HTERT RPE-1 (cell line): ENCODE results near the gene FAT1.
"Not testable (repeated sequence)": the region's sequence is repeated elsewhere in the genome, so short reads cannot be mapped to it uniquely, and the experiment has no call there.

Experiments used
- in situ Hi-C: fragments of 300-500 bp; cut with MboI; formaldehyde crosslinking; loops from 4 replicates; pipeline ENCODE4 v1.14.3; 2020; ENCODE audit warnings: low sequenced_read_pairs

The FAT1 gene

GRCh38 chr4:186699298-186699697 lies 24.4 kb downstream of the FAT1 start:
- in situ Hi-C loops = no loop called here

GRCh38 chr4:186698525-186698924 lies 25.1 kb downstream of the FAT1 start:
- in situ Hi-C loops = no loop called here

- in situ Hi-C loops = no loop called here
Measured at GRCh38 chr4:186698028-186698427, 25.6 kb downstream of the FAT1 start.

GRCh38 chr4:186695392-186695791 lies 28.3 kb downstream of the FAT1 start:
- in situ Hi-C loops = no loop called here

- in situ Hi-C loops = no loop called here
Measured at GRCh38 chr4:186693894-186694293, 29.8 kb downstream of the FAT1 start.

- in situ Hi-C loops = no loop called here
Measured at GRCh38 chr4:186693159-186693815, 30.4 kb downstream of the FAT1 start.

- in situ Hi-C loops = no loop called here
Measured at GRCh38 chr4:186691396-186691795, 32.3 kb downstream of the FAT1 start.

GRCh38 chr4:186689476-186689875 lies 34.2 kb downstream of the FAT1 start:
- in situ Hi-C loops = no loop called here

- in situ Hi-C loops = no loop called here
Measured at GRCh38 chr4:186688150-186688943, 35.3 kb downstream of the FAT1 start.

- in situ Hi-C loops = no loop called here
Measured at GRCh38 chr4:186687265-186687664, 36.4 kb downstream of the FAT1 start.

- in situ Hi-C loops = no loop called here
Measured at GRCh38 chr4:186685767-186686183, 37.9 kb downstream of the FAT1 start.

GRCh38 chr4:186684889-186685309 lies 38.8 kb downstream of the FAT1 start:
- in situ Hi-C loops = no loop called here

GRCh38 chr4:186684220-186684619 lies 39.4 kb downstream of the FAT1 start:
- in situ Hi-C loops = no loop called here

GRCh38 chr4:186680641-186681040 lies 43.0 kb downstream of the FAT1 start:
- in situ Hi-C loops = no loop called here

GRCh38 chr4:186676531-186677161 lies 47.0 kb downstream of the FAT1 start:
- in situ Hi-C loops = no loop called here

- in situ Hi-C loops = no loop called here
Measured at GRCh38 chr4:186669735-186670134, 53.9 kb downstream of the FAT1 start.

- in situ Hi-C loops = no loop called here
Measured at GRCh38 chr4:186669159-186669731, 54.4 kb downstream of the FAT1 start.

GRCh38 chr4:186666750-186667149 lies 56.9 kb downstream of the FAT1 start:
- in situ Hi-C loops = no loop called here

- in situ Hi-C loops = no loop called here
Measured at GRCh38 chr4:186666252-186666651, 57.4 kb downstream of the FAT1 start.

- in situ Hi-C loops = no loop called here
Measured at GRCh38 chr4:186660403-186660802, 63.3 kb downstream of the FAT1 start.

- in situ Hi-C loops = no loop called here
Measured at GRCh38 chr4:186659935-186660334, 63.7 kb downstream of the FAT1 start.

GRCh38 chr4:186659456-186659855 lies 64.2 kb downstream of the FAT1 start:
- in situ Hi-C loops = not testable (repeated sequence)
